AG04450 (cell line): ENCODE data around the gene BRAF. TPM values are rescaled to one million over a fixed set of nuclear protein-coding genes. Genes with fewer than 3 reads are reported as not detected.

Experiments
- CTCF ChIA-PET: fragments of 300-600, 350-600 bp; formaldehyde crosslinking; extraction: SDS; loops from one replicate; lab custom pipeline; 2022; ENCODE audit warnings: antibody characterized with exemption, inconsistent platforms; lab: Charles Lee
- POLR2A ChIA-PET: fragments of 350-600 bp; formaldehyde crosslinking; extraction: SDS; loops from one replicate; lab custom pipeline; 2021; ENCODE audit warnings: antibody characterized with exemption, inconsistent platforms; lab: Yijun Ruan, JAX
- DNase-seq: peaks from one replicate; pipeline ENCODE4 v3.0.0-alpha.2; 2011; ENCODE audit warnings: low read depth, low spot score
- H3K27ac ChIP-seq: one replicate; pipeline ENCODE4 v1.5.1; 2012; ENCODE audit warnings: low read depth, low read length, control low read depth
- H3K27me3 ChIP-seq: one replicate; pipeline ENCODE4 v1.6.0; 2012; ENCODE audit warnings: low read length; ENCODE audit not compliant: control insufficient read depth, insufficient read depth
- H3K4me3 ChIP-seq: 2 replicates; pipeline ENCODE4 v1.5.1; 2011; ENCODE audit warnings: mild to moderate bottlenecking, low read depth, low read length, control low read depth
- H3K9me3 ChIP-seq: 2 replicates; pipeline ENCODE4 v1.5.1; 2012; ENCODE audit warnings: low read length; ENCODE audit not compliant: control insufficient read depth, insufficient read depth
- polyA plus RNA-seq: library from polyadenylated mRNA; depleted of rRNA; stranded (reverse); fragments of >200 nt; gene quantifications from 2 replicates; pipeline ENCODE4 v1.2.3, GENCODE V29; 2011
- TF ChIP-seq, protein P1 (sequence below): IDR thresholded peaks from 2 replicates; pipeline ENCODE4 v1.5.1; 2011; ENCODE audit warnings: low read depth, low read length, control low read depth, inconsistent platforms

The BRAF gene
- polyA plus RNA-seq, 1 experiment: 19.3 TPM

DNA sequence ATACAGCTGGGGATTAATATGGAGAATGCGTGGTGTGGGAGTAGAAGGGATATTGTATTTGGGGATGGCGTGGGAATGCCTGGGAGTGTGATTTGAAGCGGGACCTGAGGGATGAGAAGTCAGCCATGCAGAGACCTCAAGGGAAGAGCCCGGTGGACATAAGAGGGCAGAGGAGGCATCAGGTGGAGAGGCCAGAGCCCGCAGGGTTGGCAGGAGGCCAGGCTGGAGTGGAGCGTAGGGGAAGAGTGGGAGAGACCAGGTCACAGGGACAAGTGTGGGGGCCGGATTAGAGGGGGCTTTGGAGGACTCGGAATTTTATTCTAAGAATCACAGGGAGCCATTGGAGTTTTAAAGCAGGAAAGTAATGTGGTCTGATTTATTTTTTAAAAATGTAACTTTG is 226.3 kb downstream of the BRAF start:
- CTCF ChIA-PET: interaction anchor here (1.4 kb wide), 1 partner anchor 12 kb away, joined by 3 read pairs; no protein-coding TSS in a partner anchor
- Histone ChIP-seq H3K9me3 (no peaks in the 10 kb centered on the region; the same call in 1 of the 2 replicates), H3K27ac (no peak overlapping the region), H3K27me3 (no peaks in the 10 kb centered on the region), H3K4me3 (no peak overlapping the region)
- POLR2A ChIA-PET: no interaction called here
- TF ChIP-seq, protein P1, sequence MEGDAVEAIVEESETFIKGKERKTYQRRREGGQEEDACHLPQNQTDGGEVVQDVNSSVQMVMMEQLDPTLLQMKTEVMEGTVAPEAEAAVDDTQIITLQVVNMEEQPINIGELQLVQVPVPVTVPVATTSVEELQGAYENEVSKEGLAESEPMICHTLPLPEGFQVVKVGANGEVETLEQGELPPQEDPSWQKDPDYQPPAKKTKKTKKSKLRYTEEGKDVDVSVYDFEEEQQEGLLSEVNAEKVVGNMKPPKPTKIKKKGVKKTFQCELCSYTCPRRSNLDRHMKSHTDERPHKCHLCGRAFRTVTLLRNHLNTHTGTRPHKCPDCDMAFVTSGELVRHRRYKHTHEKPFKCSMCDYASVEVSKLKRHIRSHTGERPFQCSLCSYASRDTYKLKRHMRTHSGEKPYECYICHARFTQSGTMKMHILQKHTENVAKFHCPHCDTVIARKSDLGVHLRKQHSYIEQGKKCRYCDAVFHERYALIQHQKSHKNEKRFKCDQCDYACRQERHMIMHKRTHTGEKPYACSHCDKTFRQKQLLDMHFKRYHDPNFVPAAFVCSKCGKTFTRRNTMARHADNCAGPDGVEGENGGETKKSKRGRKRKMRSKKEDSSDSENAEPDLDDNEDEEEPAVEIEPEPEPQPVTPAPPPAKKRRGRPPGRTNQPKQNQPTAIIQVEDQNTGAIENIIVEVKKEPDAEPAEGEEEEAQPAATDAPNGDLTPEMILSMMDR: no peak
- DNase-seq: no peak

- Histone ChIP-seq H3K4me3 (peak overlapping the region; percentile 99), H3K27ac (peak overlapping the region; percentile 88), H3K27me3 (no peaks in the 10 kb centered on the region), H3K9me3 (no peaks in the 10 kb centered on the region; the same call in 1 of the 2 replicates)
- CTCF ChIA-PET: interaction anchor here (0.6 to 1.4 kb wide), 2 partner anchors 12 to 1041 kb away, joined by 3 read pairs; partner anchors contain the start of gene SSBP1
- TF ChIP-seq, protein P1: no peak
- POLR2A ChIA-PET: interaction anchor here (0.5 kb wide), 1 partner anchor 312 kb away, joined by 4 read pairs; no protein-coding TSS in a partner anchor
- no peak for DNase-seq
Observed at GRCh38 chr7:140697447-140698143, 227.1 kb downstream of the BRAF start.

DNA sequence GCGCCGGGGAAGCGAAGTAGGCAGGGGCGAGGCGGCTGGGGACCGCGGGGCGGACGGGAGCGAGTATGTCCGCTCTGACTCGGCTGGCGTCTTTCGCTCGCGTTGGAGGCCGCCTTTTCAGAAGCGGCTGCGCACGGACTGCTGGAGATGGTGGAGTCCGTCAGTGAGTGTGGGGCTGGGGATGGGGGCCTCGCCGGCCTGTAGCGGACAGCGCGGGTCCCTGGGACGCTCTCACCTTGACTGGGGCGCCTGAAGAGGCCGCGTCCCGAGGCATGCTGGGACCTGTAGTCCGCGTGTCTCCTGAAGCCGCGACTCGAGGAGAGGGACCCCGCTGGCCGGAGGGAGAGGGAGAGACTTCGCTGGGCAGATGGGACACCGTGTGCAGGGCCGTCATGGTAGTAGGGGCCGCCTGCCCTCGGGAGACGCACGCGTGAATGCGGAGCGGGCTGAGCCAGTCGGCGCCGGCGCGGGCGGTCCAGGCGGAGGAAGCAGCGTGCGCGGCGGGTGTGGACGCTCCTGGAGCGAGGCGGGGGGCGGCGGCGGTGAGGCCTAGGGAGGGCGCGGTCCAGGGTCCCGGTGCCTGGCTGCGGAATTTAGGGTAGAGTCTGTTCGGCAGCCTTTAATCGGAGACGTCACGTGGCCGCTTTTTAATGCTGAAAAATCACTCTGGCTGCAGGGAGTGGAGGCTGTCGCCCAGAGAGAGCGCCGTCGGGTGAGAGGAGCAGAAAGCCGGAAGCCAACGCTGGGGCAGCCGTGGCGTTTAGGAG is 227.9 kb downstream of the BRAF start, which contains the start of gene NDUFB2:
Gene NDUFB2 (plus strand): TSS at position 29 of the 767 bp plus-strand sequence. CDS start 37 bp downstream, at position 66.
- ChIA-PET CTCF (interaction anchor here (0.6 to 1.4 kb wide), 5 partner anchors 10 to 1041 kb away, joined by 3 to 7 read pairs (median 3); partner anchors contain the start of gene SSBP1), POLR2A (interaction anchor here (0.6 to 0.9 kb wide), 4 partner anchors 10 to 970 kb away, joined by 4 to 7 read pairs (median 6); no protein-coding TSS in a partner anchor)
- Histone ChIP-seq H3K4me3 (peak within 1 kb of the TSS; percentile 99), H3K27ac (peak within 1 kb of the TSS; percentile 88), H3K27me3 (no peaks in the 10 kb centered on the region), H3K9me3 (no peaks in the 10 kb centered on the region; the same call in 1 of the 2 replicates)
- TF ChIP-seq, protein P1: no peak
- DNase-seq: no peak

- no peak overlapping the region for H3K27ac ChIP-seq
- POLR2A ChIA-PET: interaction anchor here (0.6 to 0.9 kb wide), 4 partner anchors 9 to 971 kb away, joined by 4 to 7 read pairs (median 6); no protein-coding TSS in a partner anchor
Observed at GRCh38 chr7:140696024-140696679, 228.6 kb downstream of the BRAF start.

More at GRCh38 chr7:140696024-140696679, 228.6 kb downstream of the BRAF start:
- no peaks in the 10 kb centered on the region for H3K27me3 ChIP-seq
- H3K9me3 ChIP-seq: no peaks in the 10 kb centered on the region; the same call in 1 of the 2 replicates
- peak; percentile 62 for DNase-seq
- CTCF ChIA-PET: interaction anchor here (0.6 to 0.7 kb wide), 3 partner anchors 10 to 207 kb away, joined by 3 to 7 read pairs (median 4); no protein-coding TSS in a partner anchor
- peak overlapping the region; percentile 99 for H3K4me3 ChIP-seq
- TF ChIP-seq, protein P1: no peak
